Ovary (tissue), 3 donors: ENCODE data around the gene GOLGA8K.
"Not testable (repeated sequence)": the region's sequence is repeated elsewhere in the genome, so short reads cannot be mapped to it uniquely, and the experiment has no call there.

Source experiments
- POLR2A ChIP-seq: fragments of 450-650 bp; IDR thresholded peaks from one replicate; pipeline ENCODE4 v1.6.1; 2017; ENCODE audit warnings: antibody characterized with exemption, mild to moderate bottlenecking, moderate library complexity
- TF ChIP-seq, protein P1 (sequence below), 3 donors: fragments of 450-650 bp in 2 of 3; fragments of 200-600 bp in 1 of 3; IDR thresholded peaks; one replicate each; pipeline versions ENCODE4 v1.5.1 to v1.8.0; 2016 to 2022; ENCODE audit warnings: antibody characterized with exemption in 3 of 3, mild to moderate bottlenecking in 1 of 3
- donor health status: DM: no; HTN: no; CAD: no.

DNA sequence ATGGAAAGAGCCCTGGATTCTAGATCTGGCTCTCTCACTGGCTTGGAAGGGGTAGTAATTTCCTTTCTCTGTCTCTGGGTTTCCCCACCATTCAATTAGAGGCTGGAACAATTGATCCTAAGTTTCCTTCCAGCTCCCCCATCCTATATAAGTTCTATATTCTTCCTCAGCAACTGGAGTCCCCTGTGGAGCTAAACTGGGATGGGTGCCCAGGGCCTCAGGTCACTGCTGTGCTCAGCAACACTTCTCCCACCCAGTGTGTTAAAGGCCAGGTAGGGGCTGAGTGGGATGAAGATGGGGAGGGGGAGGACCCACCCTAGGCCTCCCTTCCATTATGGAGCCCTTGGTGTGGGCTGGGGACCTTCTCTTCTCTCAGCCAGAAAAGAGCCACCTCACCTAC is 46.2 kb downstream of the GOLGA8K start:
- TF ChIP-seq, protein P1, sequence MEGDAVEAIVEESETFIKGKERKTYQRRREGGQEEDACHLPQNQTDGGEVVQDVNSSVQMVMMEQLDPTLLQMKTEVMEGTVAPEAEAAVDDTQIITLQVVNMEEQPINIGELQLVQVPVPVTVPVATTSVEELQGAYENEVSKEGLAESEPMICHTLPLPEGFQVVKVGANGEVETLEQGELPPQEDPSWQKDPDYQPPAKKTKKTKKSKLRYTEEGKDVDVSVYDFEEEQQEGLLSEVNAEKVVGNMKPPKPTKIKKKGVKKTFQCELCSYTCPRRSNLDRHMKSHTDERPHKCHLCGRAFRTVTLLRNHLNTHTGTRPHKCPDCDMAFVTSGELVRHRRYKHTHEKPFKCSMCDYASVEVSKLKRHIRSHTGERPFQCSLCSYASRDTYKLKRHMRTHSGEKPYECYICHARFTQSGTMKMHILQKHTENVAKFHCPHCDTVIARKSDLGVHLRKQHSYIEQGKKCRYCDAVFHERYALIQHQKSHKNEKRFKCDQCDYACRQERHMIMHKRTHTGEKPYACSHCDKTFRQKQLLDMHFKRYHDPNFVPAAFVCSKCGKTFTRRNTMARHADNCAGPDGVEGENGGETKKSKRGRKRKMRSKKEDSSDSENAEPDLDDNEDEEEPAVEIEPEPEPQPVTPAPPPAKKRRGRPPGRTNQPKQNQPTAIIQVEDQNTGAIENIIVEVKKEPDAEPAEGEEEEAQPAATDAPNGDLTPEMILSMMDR (IDR thresholded peaks at IDR 0.05), result not testable (repeated sequence)
- TF ChIP-seq POLR2A, result not testable (repeated sequence)
